ENCODE results near the gene PRR20B.
"Not testable (repeated sequence)": the region's sequence is repeated elsewhere in the genome, so short reads cannot be mapped to it uniquely, and the experiment has no call there.

PRR20B gene

GRCh38 chr13:57147188-57147587 lies at the start of gene PRR20B:
PRR20B (plus strand) TSS chr13:57147488; CDS start chr13:57147875, 387 bp downstream.
- in situ Hi-C loops (cut with MboI; ENCODE audit: low sequenced_read_pairs), result not testable (repeated sequence)

GRCh38 chr13:57114945-57115344 lies 32.3 kb upstream of the PRR20B start:
- in situ Hi-C loops (cut with MboI; ENCODE audit: low sequenced_read_pairs), result no loop called here

GRCh38 chr13:57123681-57124080 lies 23.6 kb upstream of the PRR20B start:
- in situ Hi-C loops (cut with MboI; ENCODE audit: low sequenced_read_pairs), result no loop called here

GRCh38 chr13:57128909-57129308 lies 18.4 kb upstream of the PRR20B start:
- in situ Hi-C loops (cut with MboI; ENCODE audit: low sequenced_read_pairs), result no loop called here

GRCh38 chr13:57136093-57136492 lies 11.2 kb upstream of the PRR20B start:
- in situ Hi-C loops (cut with MboI; ENCODE audit: low sequenced_read_pairs), result no loop called here

- in situ Hi-C loops (cut with MboI; ENCODE audit: low sequenced_read_pairs), result no loop called here
Measured at GRCh38 chr13:57137585-57137984, 9.7 kb upstream of the PRR20B start.

GRCh38 chr13:57138988-57139387 lies 8.3 kb upstream of the PRR20B start:
- in situ Hi-C loops (cut with MboI; ENCODE audit: low sequenced_read_pairs), result no loop called here

- in situ Hi-C loops (cut with MboI; ENCODE audit: low sequenced_read_pairs), result not testable (repeated sequence)
Measured at GRCh38 chr13:57139781-57140180, 7.5 kb upstream of the PRR20B start.

GRCh38 chr13:57140235-57140968 lies 6.9 kb upstream of the PRR20B start, which contains the start of gene PRR20A:
PRR20A (plus strand) TSS chr13:57140918; CDS start chr13:57141305, 387 bp downstream.
- in situ Hi-C loops (cut with MboI; ENCODE audit: low sequenced_read_pairs), result not testable (repeated sequence)

GRCh38 chr13:57148106-57148505 lies 818 bp downstream of the PRR20B start:
- in situ Hi-C loops (cut with MboI; ENCODE audit: low sequenced_read_pairs), result not testable (repeated sequence)

- in situ Hi-C loops (cut with MboI; ENCODE audit: low sequenced_read_pairs), result not testable (repeated sequence)
Measured at GRCh38 chr13:57153761-57154160, 6.5 kb downstream of the PRR20B start, which contains the start of gene PRR20C. PRR20C (plus strand) TSS chr13:57154061; CDS start chr13:57154448, 387 bp downstream.

GRCh38 chr13:57160332-57160731 lies 13.0 kb downstream of the PRR20B start, which contains the start of gene PRR20D:
PRR20D (plus strand) TSS chr13:57160632; CDS start chr13:57161019, 387 bp downstream.
- in situ Hi-C loops (cut with MboI; ENCODE audit: low sequenced_read_pairs), result not testable (repeated sequence)

- in situ Hi-C loops (cut with MboI; ENCODE audit: low sequenced_read_pairs), result not testable (repeated sequence)
Measured at GRCh38 chr13:57166897-57167296, 19.6 kb downstream of the PRR20B start, which contains the start of gene PRR20E. PRR20E (plus strand) TSS chr13:57167197; CDS start chr13:57167584, 387 bp downstream.

- in situ Hi-C loops (cut with MboI; ENCODE audit: low sequenced_read_pairs), result no loop called here
Measured at GRCh38 chr13:57191667-57192066, 44.4 kb downstream of the PRR20B start.

Data from HL-60/S4 treated with phorbol 12-myristate 13-acetate at 8.2 ng/mL for 4 days and 3 days (cell line).